Measurements from ENCODE around the gene TMEM94. TPM values are rescaled to one million over a fixed set of nuclear protein-coding genes. Genes with fewer than 3 reads are reported as not detected.

Gene TMEM94
- polyA plus RNA-seq, result 10 to 100 TPM; 41.8 to 87.7 (median 60.3) TPM
- long read RNA-seq, donor 1, result 0 reads
- long read RNA-seq, donor 2, result 0 reads
- long read RNA-seq, donor 3, partial matches to known transcripts, result 20 of 21 reads
- long read RNA-seq, donor 3, other reads (novel, unspliced or antisense), result 0 of 21 reads
- long read RNA-seq, donor 4, result 0 reads
- long read RNA-seq, donor 5, partial matches to known transcripts, result 0 of 1 reads
- long read RNA-seq, donor 5, other reads (novel, unspliced or antisense), result 0 of 1 reads
- long read RNA-seq, donor 6, result 0 reads
- long read RNA-seq, donor 7, result 0 reads
- long read RNA-seq, donor 8, result 0 reads
- long read RNA-seq, donor 9, result 0 reads
- long read RNA-seq, donor 10, partial matches to known transcripts, result 6 of 7 reads
- long read RNA-seq, donor 10, other reads (novel, unspliced or antisense), result 0 of 7 reads

GRCh38 chr17:75456417-75457046, at the start of gene TMEM94:
TSS of gene TMEM94 (plus strand) at chr17:75456635. CDS start at chr17:75471906, 15,271 bp downstream.
- peaks cover 3 to 44% (median 15%) of the 10 kb centered on the region in 3 donors for H3K4me1 ChIP-seq (ENCODE audit: control insufficient read depth in 3 of 3, insufficient read depth in 2 of 3, low read depth in 1 of 3, low read length in 2 of 3)
- no peak for FAIRE-seq
- H3K27ac ChIP-seq (ENCODE audit: low read depth in 1 of 3, low read length in 2 of 3), result peak within 1 kb of the TSS; percentile 80 to 93 (median 91)
- H3K9me3 ChIP-seq (ENCODE audit: control insufficient read depth in 2 of 2, insufficient read depth in 1 of 2, low read depth in 1 of 2, low read length in 1 of 2), result peaks cover 0 to 6% of the 10 kb centered on the region in 2 donors
- no peaks in the 10 kb centered on the region for H3K36me3 ChIP-seq (ENCODE audit: control insufficient read depth in 3 of 3, insufficient read depth in 2 of 3, low read depth in 1 of 3, low read length in 3 of 3)
- peak; percentile 98 for DNase-seq
- H3K4me3 ChIP-seq (ENCODE audit: low read depth in 1 of 3, low read length in 3 of 3), result peak within 1 kb of the TSS; percentile 60 to 98 (median 88)
- 0 to 1% (median 1%) methylated on average over 30 to 33 of the region's 33 CpGs for WGBS, 3 donors
- H3K27me3 ChIP-seq (ENCODE audit: control insufficient read depth in 3 of 3, insufficient read depth in 3 of 3, low read length in 3 of 3), result no peaks in the 10 kb centered on the region

- no peak for FAIRE-seq
- WGBS, 3 donors, result 92 to 94% (median 92%) methylated on average over 2 of the region's 2 CpGs
- Histone ChIP-seq H3K36me3 (ENCODE audit: control insufficient read depth in 3 of 3, insufficient read depth in 2 of 3, low read depth in 1 of 3, low read length in 3 of 3) (no peaks in the 10 kb centered on the region), H3K27me3 (ENCODE audit: control insufficient read depth in 3 of 3, insufficient read depth in 3 of 3, low read length in 3 of 3) (no peaks in the 10 kb centered on the region), H3K4me1 (ENCODE audit: control insufficient read depth in 3 of 3, insufficient read depth in 2 of 3, low read depth in 1 of 3, low read length in 2 of 3) (peaks cover 0 to 14% (median 2%) of the 10 kb centered on the region in 3 donors), H3K9me3 (ENCODE audit: control insufficient read depth in 2 of 2, insufficient read depth in 1 of 2, low read depth in 1 of 2, low read length in 1 of 2) (no peaks in the 10 kb centered on the region), H3K27ac (ENCODE audit: low read depth in 1 of 3, low read length in 2 of 3) (no peak overlapping the region), H3K4me3 (ENCODE audit: low read depth in 1 of 3, low read length in 3 of 3) (no peak overlapping the region)
- no peak for DNase-seq
Observed at GRCh38 chr17:75407655-75408352, 48.6 kb upstream of the TMEM94 start.

- H3K27ac ChIP-seq (ENCODE audit: low read depth in 1 of 3, low read length in 2 of 3), result no peak overlapping the region
- FAIRE-seq (no peak), DNase-seq (no peak)
- 76 to 86% (median 80%) methylated on average over 4 of the region's 4 CpGs for WGBS, 3 donors
- H3K9me3 ChIP-seq (ENCODE audit: control insufficient read depth in 2 of 2, insufficient read depth in 1 of 2, low read depth in 1 of 2, low read length in 1 of 2), result no peaks in the 10 kb centered on the region
- no peak overlapping the region for H3K4me3 ChIP-seq (ENCODE audit: low read depth in 1 of 3, low read length in 3 of 3)
- H3K27me3 ChIP-seq (ENCODE audit: control insufficient read depth in 3 of 3, insufficient read depth in 3 of 3, low read length in 3 of 3), result no peaks in the 10 kb centered on the region
- H3K36me3 ChIP-seq (ENCODE audit: control insufficient read depth in 3 of 3, insufficient read depth in 2 of 3, low read depth in 1 of 3, low read length in 3 of 3), result no peaks in the 10 kb centered on the region
- peaks cover 0 to 14% (median 2%) of the 10 kb centered on the region in 3 donors for H3K4me1 ChIP-seq (ENCODE audit: control insufficient read depth in 3 of 3, insufficient read depth in 2 of 3, low read depth in 1 of 3, low read length in 2 of 3)
Observed at GRCh38 chr17:75410141-75410540, 46.3 kb upstream of the TMEM94 start.

DNA sequence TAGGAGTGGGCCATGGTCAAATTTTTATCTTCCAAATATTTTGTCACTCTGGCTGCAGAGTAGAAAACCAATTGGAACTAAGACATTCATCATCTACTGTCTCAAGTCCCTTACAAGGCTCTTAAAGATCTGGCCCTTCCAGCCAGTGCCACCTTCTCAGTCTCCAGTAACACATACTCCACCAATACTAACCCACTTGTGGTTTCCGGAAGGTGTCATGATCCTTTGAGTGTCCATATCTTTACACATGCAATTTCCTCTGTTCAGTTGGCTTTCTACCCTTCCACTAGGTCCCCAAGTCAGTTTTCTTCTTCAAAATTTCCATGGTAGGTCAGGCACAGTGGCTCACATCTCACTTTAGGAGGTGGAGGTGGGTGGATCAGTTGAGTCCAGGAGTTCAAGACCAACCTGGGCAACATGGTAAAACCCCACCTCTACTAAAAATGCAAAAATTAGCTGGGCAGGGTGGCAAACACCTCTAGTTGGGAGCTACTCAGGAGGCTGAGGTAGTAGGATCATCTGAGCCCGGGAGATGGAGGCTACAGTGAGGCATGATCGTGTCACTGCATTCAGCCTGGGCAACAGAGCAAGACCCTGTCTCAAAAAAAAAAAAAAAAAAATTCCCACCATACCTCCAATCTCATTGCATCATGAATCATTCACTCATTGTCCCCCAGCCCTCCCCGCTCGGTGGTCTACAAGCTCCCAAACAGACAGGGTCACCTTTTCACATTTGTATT, 44.9 kb upstream of the TMEM94 start:
- DNase-seq (no peak), FAIRE-seq (no peak)
- 89 to 92% (median 89%) methylated on average over 5 of the region's 5 CpGs for whole genome bisulfite sequencing, 3 donors
- no peaks in the 10 kb centered on the region for H3K27me3 ChIP-seq (ENCODE audit: control insufficient read depth in 3 of 3, insufficient read depth in 3 of 3, low read length in 3 of 3)
- no peak overlapping the region for H3K4me3 ChIP-seq (ENCODE audit: low read depth in 1 of 3, low read length in 3 of 3)
- H3K27ac ChIP-seq (ENCODE audit: low read depth in 1 of 3, low read length in 2 of 3), result no peak overlapping the region
- no peaks in the 10 kb centered on the region for H3K36me3 ChIP-seq (ENCODE audit: control insufficient read depth in 3 of 3, insufficient read depth in 2 of 3, low read depth in 1 of 3, low read length in 3 of 3)
- peaks cover 0 to 7% (median 2%) of the 10 kb centered on the region in 3 donors for H3K4me1 ChIP-seq (ENCODE audit: control insufficient read depth in 3 of 3, insufficient read depth in 2 of 3, low read depth in 1 of 3, low read length in 2 of 3)
- H3K9me3 ChIP-seq (ENCODE audit: control insufficient read depth in 2 of 2, insufficient read depth in 1 of 2, low read depth in 1 of 2, low read length in 1 of 2), result no peaks in the 10 kb centered on the region

- Histone ChIP-seq H3K27ac (ENCODE audit: low read depth in 1 of 3, low read length in 2 of 3) (no peak overlapping the region), H3K9me3 (ENCODE audit: control insufficient read depth in 2 of 2, insufficient read depth in 1 of 2, low read depth in 1 of 2, low read length in 1 of 2) (no peaks in the 10 kb centered on the region), H3K27me3 (ENCODE audit: control insufficient read depth in 3 of 3, insufficient read depth in 3 of 3, low read length in 3 of 3) (no peaks in the 10 kb centered on the region), H3K4me1 (ENCODE audit: control insufficient read depth in 3 of 3, insufficient read depth in 2 of 3, low read depth in 1 of 3, low read length in 2 of 3) (peaks cover 0 to 13% (median 0%) of the 10 kb centered on the region in 3 donors), H3K36me3 (ENCODE audit: control insufficient read depth in 3 of 3, insufficient read depth in 2 of 3, low read depth in 1 of 3, low read length in 3 of 3) (no peaks in the 10 kb centered on the region), H3K4me3 (ENCODE audit: low read depth in 1 of 3, low read length in 3 of 3) (peak overlapping the region in 1 of 3 donors; percentile 5)
- peak; percentile 81 to 82 for DNase-seq
- WGBS, 3 donors, result 0 to 1% (median 0%) methylated on average over 8 of the region's 8 CpGs
- FAIRE-seq, result no peak
Observed at GRCh38 chr17:75412455-75413317, 43.7 kb upstream of the TMEM94 start.

- Histone ChIP-seq H3K27me3 (ENCODE audit: control insufficient read depth in 3 of 3, insufficient read depth in 3 of 3, low read length in 3 of 3) (no peaks in the 10 kb centered on the region), H3K4me1 (ENCODE audit: control insufficient read depth in 3 of 3, insufficient read depth in 2 of 3, low read depth in 1 of 3, low read length in 2 of 3) (peaks cover 0 to 20% (median 0%) of the 10 kb centered on the region in 3 donors), H3K36me3 (ENCODE audit: control insufficient read depth in 3 of 3, insufficient read depth in 2 of 3, low read depth in 1 of 3, low read length in 3 of 3) (no peaks in the 10 kb centered on the region), H3K9me3 (ENCODE audit: control insufficient read depth in 2 of 2, insufficient read depth in 1 of 2, low read depth in 1 of 2, low read length in 1 of 2) (no peaks in the 10 kb centered on the region), H3K4me3 (ENCODE audit: low read depth in 1 of 3, low read length in 3 of 3) (no peak overlapping the region), H3K27ac (ENCODE audit: low read depth in 1 of 3, low read length in 2 of 3) (no peak overlapping the region)
- no peak for DNase-seq
- WGBS, 3 donors, result 82 to 100% (median 92%) methylated on average over 1 of the region's 1 CpG
- FAIRE-seq, result no peak
Observed at GRCh38 chr17:75414488-75414887, 41.9 kb upstream of the TMEM94 start.

GRCh38 chr17:75416006-75416405, 40.4 kb upstream of the TMEM94 start:
- whole genome bisulfite sequencing, 3 donors, result 86 to 93% (median 90%) methylated on average over 9 of the region's 9 CpGs
- no peak overlapping the region for H3K27ac ChIP-seq (ENCODE audit: low read depth in 1 of 3, low read length in 2 of 3)
- H3K36me3 ChIP-seq (ENCODE audit: control insufficient read depth in 3 of 3, insufficient read depth in 2 of 3, low read depth in 1 of 3, low read length in 3 of 3), result no peaks in the 10 kb centered on the region
- H3K9me3 ChIP-seq (ENCODE audit: control insufficient read depth in 2 of 2, insufficient read depth in 1 of 2, low read depth in 1 of 2, low read length in 1 of 2), result no peaks in the 10 kb centered on the region
- no peaks in the 10 kb centered on the region for H3K27me3 ChIP-seq (ENCODE audit: control insufficient read depth in 3 of 3, insufficient read depth in 3 of 3, low read length in 3 of 3)
- H3K4me3 ChIP-seq (ENCODE audit: low read depth in 1 of 3, low read length in 3 of 3), result no peak overlapping the region
- DNase-seq, result no peak
- no peak for FAIRE-seq
- H3K4me1 ChIP-seq (ENCODE audit: control insufficient read depth in 3 of 3, insufficient read depth in 2 of 3, low read depth in 1 of 3, low read length in 2 of 3), result peaks cover 0 to 20% (median 0%) of the 10 kb centered on the region in 3 donors

Measured in small intestine (tissue), 16 donors.